ENCODE results near the gene C10orf95.

C10orf95 gene

GRCh38 chr10:102400598-102401341, 50.6 kb downstream of the C10orf95 start:
- Histone ChIP-seq H3K4me3 (ENCODE audit: low read length) (no peak overlapping the region), H3K27ac (ENCODE audit: low read length) (no peak overlapping the region), H3K36me3 (ENCODE audit: control insufficient read depth, insufficient read depth, low read length) (no peaks in the 10 kb centered on the region; the same call in 1 of the 2 replicates), H3K27me3 (ENCODE audit: control insufficient read depth, insufficient read depth, low read length) (no peaks in the 10 kb centered on the region), H3K4me1 (ENCODE audit: control insufficient read depth, insufficient read depth, low read length) (peaks cover 6% of the 10 kb centered on the region; the same call in 1 of the 2 replicates), H3K9me3 (ENCODE audit: control insufficient read depth, insufficient read depth, low read length) (no peaks in the 10 kb centered on the region)
- no CpG with 5 or more reads among the region's 22 CpGs for WGBS (ENCODE audit: insufficient coverage, insufficient read length)
- DNase-seq (ENCODE audit: low read depth, low spot score) = no peak

- WGBS (ENCODE audit: insufficient coverage, insufficient read length) = no CpG with 5 or more reads among the region's 17 CpGs
- Histone ChIP-seq H3K4me3 (ENCODE audit: low read length) (no peak overlapping the region), H3K36me3 (ENCODE audit: control insufficient read depth, insufficient read depth, low read length) (no peaks in the 10 kb centered on the region; the same call in 1 of the 2 replicates), H3K27me3 (ENCODE audit: control insufficient read depth, insufficient read depth, low read length) (no peaks in the 10 kb centered on the region), H3K4me1 (ENCODE audit: control insufficient read depth, insufficient read depth, low read length) (peaks cover 6% of the 10 kb centered on the region; the same call in 1 of the 2 replicates), H3K9me3 (ENCODE audit: control insufficient read depth, insufficient read depth, low read length) (no peaks in the 10 kb centered on the region), H3K27ac (ENCODE audit: low read length) (no peak overlapping the region)
- no peak for DNase-seq (ENCODE audit: low read depth, low spot score)
These were observed 51.3 kb downstream of the C10orf95 start for GRCh38 chr10:102400076-102400475.
